GM19023 (cell line): ENCODE measurements around the gene EOMES.
A peak's percentile ranks its signal among the peaks of the same experiment; 100 is the strongest.

ENCODE experiments used
- ATAC-seq: cut with Tn5 transposase; IDR thresholded peaks from one replicate; pipeline ENCODE4 v1.9.1; 2021; ENCODE audit warnings: mild to moderate bottlenecking, moderate library complexity; ENCODE audit not compliant: unreplicated experiment

Gene EOMES

DNA sequence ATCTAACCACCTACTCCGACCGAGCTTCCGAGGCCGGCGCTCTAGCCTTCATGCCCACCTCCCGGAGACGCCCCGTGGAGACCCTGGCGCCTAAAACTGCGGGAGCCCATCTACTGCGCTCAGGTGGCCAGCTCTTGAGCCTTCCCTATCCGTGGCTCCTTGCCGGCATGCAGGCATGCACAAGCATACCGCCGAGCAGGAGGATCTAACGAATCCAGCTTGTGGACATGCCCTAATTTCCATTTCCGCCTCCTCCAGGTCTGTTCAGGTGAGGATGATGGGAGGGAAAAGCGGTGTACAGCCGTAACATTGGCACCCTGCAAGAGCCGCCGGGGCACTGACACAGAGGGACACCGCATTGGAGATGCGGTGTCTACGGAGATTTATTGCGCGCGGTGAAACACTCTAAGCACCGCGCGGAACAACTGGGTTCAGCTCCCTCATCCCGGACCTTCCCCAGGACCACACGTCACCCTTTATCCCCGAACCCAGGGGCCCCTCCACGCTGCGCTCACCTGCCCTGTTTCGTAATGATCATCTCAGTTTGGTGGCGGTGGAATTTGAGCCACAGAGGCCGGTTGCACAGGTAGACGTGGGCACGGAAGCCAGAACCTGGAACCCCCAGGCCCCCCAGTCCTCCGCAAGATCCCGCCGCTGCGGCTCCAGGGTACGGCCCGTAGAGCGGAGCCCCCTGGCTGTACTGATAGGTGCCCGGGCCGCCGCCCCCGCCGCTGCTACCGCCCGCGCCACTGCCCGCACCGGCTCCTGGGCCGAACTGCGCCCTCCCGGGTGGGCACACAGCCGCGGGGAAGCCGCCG lies 1.0 kb downstream of the EOMES start:
- peak; percentile 10 for ATAC-seq

DNA sequence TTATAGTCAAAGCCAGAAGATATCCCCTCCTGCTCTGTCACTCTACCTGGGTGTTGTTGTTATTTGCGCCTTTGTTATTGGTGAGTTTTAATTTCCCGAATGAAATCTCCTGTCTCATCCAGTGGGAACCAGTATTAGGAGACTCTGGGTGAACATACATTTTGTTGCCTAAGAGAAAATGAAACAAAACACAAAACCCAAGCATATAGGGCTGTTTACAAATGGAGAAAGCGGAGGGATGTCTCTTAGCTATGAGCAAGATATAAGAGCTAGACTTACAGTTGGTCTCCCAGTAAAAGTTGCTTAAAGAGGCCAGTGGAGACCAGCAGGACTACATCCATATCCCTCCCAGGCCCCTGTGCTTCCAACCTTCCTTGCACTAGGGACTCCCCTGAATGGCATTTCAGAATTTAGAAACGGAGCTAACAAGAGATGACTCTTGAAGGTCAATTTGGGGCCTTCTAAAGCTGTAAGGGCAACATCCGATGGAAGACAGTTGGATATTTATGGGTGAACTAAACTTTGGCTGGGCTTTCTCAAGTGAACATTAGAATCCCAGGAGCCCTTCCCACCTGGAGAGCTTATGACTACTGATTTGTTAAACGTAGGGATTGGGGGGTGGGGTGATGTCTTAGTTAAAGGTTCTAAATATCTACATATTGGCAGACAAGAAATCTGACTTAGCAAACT lies 2.7 kb downstream of the EOMES start:
- no peak for ATAC-seq

DNA sequence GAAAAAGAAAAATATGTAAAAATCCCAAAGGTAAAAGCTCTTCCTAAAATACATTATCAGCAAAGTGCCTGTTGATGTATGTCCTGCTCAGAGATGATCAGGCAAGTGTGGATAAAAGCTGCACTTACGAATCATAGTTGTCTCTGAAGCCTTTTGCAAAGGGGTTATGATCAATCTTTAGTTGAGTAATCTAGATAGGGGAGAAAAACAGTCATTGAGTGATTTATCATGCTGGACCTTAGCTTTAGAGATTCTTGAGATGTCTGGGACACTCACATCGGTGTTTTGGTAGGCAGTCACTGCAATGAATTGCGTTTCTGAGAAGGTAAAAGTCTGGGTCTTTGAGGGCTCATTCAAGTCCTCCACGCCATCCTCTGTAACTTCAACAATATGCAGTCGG lies 3.7 kb downstream of the EOMES start:
- no peak for ATAC-seq

DNA sequence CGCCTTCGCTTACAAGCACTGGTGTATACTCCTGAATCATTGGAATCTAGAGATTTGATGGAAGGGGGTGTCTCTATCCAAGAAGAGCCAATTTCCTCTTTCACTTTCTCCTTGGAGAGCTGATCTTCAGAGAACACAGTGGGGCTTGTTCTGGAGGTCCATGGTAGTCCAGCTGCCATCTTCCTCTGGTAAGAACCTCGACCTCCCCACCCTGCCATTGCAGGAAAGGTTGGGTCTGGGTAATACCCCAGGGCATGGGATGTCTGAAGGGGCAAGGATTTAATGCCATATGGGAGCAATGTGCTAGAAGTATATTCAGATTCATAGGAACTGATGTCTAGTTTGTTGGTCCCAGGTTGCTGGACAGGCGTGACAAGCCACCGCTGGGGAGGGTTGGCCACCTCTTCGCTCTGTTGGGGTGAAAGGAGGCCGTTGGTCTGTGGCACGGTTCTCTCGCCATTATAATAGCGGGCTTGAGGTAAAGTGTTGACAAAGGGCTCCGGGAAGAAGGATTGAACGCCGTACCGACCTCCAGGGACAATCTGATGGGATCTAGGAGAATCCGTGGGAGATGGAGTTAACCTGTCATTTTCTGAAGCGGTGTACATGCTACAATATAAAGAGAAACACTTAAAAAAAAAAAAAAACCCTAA lies 4.8 kb downstream of the EOMES start:
- no peak for ATAC-seq

DNA sequence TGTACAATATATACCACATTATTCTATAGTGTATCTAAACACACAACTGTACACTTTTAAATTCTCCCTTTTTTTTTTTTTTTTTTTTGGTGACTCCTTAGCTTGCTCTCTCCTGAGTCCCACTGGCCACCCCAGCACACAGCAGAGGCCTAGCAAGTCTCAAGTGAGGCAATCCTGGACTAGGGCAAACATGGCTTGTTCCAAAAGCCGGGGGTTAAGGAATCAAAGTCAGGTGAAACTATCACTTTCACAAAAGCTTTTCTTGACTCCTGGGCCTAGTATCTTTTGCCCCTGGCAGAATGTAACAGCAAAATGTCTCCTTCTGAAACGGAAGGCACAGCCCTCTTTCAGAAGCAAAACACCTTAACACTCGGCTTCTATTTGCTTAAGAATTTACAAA lies 5.8 kb downstream of the EOMES start:
- ATAC-seq, result no peak

DNA sequence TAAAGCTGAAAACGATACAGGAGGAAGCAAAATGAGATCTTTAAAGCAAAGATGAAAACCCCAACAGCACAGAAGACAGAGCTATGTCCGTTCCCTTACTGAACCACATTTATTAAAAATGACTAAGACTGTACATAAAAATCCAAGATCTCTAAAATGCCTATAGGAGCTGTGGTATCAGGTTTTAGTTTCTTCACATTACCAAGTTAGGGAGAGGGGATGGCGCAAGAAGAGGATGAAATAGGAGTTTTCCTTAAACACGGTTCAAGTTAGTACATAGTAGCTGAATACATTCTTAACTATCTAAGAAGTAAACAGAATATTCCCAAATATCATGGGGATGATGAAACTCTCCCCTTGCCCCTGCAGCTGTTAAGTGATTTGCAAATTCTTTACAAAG lies 6.3 kb downstream of the EOMES start:
- ATAC-seq, result no peak

DNA sequence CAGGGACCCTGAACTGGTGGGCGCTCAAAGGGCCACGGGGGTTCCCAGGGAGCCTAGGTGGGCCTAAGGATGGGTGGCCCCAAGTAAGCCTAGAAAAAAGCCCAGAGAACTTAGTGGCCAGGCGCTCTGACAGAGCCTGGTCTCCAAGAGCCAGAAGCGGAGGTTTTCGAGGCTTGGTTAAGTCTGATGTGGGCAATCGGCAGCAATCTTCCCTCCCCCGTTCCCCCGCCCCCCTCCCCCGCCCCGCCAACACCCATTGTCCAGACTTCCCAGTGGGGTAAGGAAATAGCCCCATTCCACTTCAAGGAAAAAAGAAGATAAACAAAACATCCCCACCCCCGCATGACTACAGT lies 6.7 kb downstream of the EOMES start:
- no peak for ATAC-seq

DNA sequence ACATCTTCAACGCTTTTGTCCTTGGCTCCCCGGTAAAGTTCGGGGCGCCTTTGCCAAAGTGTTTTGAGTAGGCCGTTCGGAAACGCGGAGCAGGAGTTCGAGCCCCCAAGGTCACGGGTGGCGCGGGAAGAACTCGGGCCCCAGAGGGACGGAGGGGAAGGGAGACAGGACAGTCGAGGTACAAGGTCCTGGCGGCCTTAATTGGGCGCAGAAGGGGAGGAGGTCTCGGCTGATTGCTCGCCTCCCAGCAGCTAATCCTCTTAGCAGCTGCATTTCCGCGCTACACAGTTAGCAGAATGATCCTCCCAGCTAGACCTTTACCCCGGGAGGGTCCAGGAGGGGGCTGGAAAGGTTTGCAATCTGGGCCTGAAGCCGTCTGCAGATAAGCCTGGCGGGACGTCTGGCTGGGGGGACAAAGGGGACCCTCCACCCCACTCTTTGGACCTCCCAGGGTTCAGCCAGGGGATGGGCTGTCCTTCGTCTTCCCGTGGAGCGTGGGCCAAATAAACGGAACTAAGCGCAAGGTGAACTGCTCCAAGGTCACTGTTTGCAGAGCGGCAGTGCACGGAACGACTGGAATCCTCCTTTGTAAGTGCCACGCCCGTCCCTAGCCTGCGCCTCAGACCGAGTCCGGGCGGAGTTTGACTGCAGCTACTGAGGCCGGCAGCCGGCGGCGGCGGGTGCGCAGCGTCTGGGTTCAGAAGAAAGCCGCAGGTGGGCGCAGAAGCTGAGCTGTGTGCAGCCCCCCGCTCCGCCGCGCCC lies 7.2 kb downstream of the EOMES start:
- no peak for ATAC-seq

DNA sequence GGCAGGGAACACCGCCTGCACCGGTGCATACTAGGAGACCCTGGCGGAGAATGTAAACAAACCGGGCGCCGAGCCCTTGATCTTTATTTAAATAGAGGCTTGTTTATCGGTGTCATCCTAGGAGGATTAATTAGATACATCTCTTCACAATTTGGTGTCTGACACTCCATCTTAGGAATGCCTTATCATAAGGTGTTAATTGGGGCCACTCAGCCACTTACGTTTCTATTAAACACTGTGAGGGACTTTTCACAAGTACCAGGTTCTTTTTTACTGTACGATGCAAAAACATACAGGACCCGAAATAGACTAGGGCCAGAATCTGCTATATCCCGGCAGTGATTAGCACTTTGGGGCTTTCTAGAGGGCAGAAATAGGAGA lies 8.0 kb downstream of the EOMES start:
- ATAC-seq, result no peak

DNA sequence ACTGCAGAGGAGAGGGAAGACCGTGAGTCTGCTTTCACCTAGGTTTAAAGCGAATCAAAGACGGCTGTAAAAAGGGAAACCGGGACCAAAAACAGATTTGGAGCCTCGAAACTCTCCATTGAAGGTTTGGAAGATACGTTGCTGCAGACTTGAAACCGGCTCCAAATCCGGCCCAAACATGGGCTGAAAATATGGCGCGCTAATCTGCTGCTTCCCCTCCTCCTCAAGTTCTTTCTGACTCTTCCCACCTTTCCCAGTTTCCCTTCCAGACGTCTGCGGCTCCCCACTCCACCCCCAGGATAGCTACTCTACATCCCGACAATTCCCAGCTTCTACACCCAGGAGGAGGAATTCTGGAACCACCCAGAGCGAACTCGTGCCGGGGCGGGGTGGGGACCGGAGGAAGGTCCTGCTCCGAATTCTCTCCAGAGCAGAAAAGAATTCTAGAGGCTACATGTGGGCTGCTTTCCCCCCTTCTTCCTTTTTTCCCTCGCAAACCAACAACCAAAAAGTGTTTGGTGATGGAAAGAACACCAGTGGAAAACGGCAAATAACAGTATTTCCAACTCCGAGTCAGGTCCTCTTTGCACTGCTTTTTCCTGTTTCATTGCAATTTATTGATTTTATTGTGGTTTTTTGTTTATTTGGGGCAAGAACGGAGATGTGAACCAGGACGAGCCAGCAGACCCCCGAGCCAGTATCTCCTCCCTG lies 8.5 kb downstream of the EOMES start:
- no peak for ATAC-seq

DNA sequence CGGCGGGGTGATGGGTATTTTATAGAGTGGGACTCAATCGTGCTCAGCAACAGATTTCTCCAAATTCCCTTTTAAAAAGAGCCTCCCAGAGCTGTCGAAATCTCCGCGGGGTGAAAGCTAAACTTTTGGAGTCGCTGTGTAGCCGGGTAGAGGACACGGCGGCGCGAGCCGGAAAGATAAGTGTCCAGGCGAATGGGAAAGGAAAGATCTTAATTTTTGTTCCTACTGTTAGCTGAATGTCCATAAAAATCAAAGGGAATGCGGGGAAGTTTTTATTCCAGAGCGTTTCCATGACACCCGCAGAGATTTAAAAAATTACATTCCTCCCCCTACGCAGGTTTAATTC lies 9.1 kb downstream of the EOMES start:
- no peak for ATAC-seq

DNA sequence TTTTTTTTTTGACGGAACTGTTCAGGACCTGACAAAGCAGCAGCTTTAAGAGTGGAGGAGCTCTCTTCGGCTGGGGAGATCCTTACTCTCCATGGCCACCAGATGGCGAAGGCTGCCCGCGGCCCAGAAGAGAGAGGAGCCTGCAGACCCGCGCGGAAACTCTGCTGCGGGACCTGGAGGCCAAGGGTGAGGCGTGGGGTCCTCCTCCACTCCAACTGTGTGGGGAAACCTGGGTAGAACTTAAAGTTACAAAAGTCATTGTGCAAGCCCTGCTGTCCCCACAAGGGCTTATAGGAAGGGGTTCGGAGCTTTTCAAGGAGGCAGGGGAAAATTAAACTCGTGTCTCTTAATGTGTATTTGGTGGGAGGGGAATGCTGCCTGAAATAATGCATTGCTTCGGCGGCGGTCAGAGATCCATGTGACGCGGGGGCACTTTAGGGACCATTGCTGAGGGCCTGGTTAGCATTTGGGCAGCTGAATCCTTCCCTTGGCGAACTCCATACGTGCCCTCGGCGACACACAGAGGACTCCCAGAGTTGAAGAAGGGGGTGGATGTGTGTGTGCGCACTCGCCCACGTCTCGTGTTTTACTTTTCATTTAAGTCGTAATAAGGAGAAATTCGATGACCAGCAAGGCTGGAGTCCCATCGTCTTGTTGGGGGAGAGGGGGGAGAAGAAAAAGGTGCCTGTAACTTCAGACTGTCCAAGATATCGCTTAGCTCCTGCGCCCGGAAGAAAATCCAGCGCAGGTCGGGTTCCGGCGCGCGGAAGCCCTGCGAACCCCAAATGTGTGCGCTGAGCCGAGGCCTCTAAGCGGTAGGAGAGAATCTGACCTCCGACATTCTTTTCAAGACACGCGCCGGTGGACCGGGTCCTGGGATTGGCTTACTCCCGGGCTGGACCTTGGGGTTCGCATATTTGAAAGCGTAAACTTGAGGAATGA lies 9.7 kb downstream of the EOMES start:
- ATAC-seq, result peak; percentile 94

DNA sequence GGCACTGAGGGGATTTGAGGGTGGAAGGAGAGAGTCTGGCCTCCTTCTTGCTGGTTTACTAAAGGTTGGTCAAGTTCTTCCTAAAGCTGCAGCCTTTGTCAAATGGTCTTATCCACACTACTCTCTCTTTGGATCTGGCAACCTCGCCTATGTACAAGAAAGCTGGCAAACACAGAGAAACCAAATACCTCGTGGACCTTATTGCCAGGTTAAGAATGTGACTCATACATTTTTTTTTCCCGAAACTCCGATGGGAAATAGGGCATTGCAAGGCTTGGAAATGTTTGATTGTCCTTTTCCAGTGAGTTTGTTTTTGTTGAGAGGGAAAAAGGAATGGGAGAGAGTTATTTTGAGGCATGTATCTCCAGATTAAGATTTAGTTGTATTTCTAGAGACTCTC lies 13.9 kb downstream of the EOMES start:
- ATAC-seq, result no peak

DNA sequence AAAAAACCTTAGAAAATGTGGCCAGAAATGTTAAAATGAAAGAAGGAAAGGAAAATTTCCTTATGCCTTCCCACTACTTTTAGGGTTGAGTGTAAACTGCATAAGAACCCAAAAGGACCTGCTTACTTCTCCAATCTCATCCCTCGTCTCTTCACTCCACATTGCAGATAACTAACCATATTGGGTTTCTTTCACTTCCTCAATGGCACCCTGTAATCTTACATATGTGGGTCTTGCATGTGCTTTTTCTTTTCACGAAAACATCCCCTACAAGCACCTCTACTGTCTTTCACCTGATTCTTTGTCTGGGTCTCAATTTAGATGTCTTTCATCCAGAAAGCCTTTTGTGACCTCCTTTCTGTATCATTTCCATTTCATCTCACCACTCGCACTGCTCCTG lies 23.1 kb downstream of the EOMES start:
- ATAC-seq, result no peak

DNA sequence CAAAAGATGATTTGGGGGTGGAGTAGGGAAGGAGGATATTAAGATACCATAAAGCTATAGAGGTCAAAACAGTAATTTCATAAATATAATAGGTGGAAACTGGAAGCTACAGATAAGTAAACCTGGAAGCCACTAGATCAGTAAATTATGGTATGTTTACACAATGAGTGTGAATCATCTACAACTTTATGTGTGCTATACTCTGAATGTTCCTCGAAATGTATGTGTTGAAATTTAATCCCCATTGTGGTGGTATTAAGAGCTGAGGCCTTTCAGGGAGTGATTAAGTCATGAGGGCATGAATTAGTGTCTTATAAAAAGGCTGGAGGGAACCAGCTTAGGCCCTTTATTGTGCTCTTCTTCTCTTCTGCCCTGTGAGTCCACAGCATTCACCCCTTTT lies 25.2 kb downstream of the EOMES start:
- no peak for ATAC-seq

DNA sequence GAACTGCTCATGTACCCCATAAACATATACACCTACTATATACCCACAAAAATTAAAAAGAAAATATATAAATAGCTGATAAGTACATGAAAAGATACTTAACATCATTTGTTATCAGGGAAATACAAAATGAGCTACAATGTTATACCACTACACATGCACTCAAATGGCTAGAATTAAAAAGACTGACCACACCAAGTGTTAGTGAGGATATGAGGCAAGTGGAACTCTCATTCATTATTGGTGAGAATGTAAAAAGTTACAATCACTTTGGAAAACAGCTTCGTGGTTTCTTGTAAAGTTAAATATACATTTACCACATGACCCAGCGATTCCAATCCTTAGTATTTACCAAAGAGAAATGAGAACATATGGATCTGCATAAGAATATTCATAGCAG lies 26.5 kb downstream of the EOMES start:
- ATAC-seq, result no peak

DNA sequence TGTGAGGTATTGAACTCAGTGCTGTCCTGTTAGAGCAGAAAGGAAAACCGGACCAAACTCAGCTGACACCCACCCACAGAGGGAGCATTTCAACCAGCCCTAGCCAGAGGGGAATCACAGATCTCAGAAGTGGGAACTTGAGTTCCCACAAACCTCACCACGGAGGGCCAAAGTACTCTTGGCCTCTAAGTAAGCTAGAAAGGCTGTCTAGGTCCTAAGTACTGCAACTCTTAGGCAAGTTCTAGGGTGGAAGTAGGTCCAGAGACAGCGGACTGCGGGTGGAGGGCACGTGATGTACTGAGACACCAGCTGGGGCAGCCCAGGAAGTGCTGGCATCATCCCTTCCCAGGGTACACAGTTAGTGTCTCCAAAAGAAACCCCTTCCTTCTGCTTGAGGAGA lies 34.1 kb downstream of the EOMES start:
- no peak for ATAC-seq

DNA sequence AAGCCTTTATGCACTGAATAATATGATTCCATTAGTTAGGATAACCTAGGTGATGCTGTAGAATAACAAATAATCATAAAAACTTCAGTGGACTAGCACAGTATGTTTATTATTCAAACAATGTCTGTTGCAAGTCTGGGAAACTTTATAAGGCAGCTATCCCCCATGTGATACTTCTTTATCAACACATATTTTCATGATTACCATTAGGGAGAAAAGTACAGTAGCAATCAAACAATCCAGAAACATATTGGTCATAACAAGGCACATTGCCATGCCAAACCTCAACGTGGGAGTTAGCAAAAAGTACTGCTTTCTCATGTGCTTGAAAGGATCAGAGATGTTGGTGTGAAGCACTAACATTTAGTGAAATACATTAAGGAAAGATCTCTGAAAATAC lies 35.5 kb downstream of the EOMES start:
- no peak for ATAC-seq

DNA sequence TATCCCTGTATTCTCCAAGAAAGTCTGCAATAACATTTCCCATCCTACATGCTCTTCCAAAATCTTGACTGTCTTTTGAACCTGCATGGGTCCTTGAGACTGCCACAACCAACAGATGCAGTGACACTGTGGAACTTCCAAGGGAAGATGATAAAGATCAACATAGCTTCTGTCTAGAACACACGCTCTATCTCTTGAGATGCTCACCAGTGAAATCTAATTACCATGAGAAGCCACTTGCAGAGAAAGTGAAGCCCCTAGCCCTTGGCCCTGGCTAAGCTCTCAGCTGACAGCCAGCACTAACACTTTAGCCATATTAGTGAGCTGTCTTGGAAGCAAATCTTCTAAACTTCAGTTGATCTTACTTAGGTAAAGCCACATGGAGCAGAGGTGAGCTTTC lies 36.6 kb downstream of the EOMES start:
- no peak for ATAC-seq

DNA sequence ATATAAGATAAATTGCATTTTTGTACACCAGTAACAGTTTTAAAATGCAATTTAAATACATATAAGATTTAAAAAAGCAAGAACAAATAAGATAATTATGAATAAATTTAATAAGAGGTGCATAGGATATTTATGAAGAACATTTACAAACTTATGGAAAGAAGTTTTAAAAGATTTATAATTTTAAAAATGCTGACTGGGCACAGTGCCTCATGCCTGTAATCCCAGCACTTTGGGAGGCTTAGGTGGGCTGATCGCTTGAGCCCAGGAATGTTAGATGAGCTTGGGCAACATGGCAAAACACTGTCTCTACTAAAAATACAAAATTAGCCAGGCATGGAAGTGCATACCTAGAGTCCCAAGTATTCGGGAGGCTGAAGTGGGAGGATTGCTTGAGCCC lies 37.8 kb downstream of the EOMES start:
- ATAC-seq, result no peak
